HG02884 (cell line): ENCODE results near the gene PON3.

Experiments
- ATAC-seq: cut with Tn5 transposase; IDR thresholded peaks from one replicate; pipeline ENCODE4 v1.9.1; 2021; ENCODE audit warnings: mild to moderate bottlenecking, moderate library complexity; ENCODE audit not compliant: unreplicated experiment

The PON3 gene

DNA sequence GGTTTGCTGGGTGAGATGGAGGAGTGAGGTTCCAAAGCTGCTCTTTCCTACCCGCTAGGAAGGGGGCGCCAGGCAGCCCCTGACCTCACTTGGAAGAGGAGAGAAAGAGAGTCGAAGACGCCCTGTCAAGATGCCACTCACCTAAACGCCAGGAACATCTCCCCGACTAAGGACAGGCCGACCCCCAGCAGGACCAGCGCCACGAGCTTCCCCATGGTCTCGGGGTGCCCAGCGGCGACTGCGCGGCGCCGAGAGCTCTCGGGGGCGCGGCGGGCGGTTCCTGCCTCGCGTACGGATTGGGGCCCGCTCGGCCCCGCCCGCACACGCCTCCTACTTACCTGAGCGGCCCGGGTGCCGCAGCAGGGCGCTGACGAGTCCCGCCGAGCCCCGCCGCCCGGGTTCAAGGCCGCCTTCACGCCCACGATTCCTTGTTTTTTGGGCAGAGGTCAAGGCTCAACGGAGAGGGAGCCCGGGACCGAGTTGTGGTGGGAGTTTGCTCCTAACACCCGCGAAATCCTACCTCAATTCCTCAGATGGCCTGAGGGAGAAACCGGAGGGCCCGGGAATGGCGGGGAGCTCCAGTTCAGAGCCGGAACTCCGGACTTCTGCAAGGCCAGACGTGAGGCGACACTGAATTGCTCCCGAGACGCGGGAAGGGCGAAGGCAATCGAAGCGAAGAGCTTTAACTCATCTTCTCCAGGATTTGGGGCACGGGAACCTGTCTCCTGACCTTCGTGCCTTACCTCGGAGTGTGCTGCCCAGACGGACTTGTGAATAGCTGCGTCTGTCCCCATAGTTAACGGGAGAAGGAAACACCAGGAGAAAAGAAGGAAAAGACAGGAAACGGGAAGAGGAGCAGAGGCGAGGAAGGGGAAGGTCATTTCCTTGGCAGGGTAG lies at the start of gene PON3:
TSS of gene PON3 (minus strand) at position 240 of the 897 bp plus-strand sequence. CDS start at position 215, 25 bp downstream.
- peak; percentile 42 for ATAC-seq

DNA sequence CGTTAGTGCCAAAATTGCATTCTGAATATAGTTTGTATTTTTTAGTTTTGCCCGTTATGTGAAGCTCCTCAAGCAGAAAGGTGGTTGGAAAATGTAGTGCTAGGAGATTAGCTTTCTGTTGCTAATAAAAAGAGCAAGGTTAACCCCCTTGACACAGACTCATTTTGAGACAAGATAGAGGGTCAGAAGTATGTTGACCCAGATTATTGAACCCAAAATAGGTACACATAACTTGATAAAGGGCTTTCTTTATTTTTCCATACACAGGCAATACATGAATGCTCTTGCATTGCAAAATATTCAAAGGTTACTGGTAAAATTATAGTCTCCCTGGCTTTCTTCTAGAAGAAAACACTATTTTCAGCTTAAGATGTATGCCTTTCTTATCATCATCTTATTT lies 48.6 kb upstream of the PON3 start:
- no peak for ATAC-seq

DNA sequence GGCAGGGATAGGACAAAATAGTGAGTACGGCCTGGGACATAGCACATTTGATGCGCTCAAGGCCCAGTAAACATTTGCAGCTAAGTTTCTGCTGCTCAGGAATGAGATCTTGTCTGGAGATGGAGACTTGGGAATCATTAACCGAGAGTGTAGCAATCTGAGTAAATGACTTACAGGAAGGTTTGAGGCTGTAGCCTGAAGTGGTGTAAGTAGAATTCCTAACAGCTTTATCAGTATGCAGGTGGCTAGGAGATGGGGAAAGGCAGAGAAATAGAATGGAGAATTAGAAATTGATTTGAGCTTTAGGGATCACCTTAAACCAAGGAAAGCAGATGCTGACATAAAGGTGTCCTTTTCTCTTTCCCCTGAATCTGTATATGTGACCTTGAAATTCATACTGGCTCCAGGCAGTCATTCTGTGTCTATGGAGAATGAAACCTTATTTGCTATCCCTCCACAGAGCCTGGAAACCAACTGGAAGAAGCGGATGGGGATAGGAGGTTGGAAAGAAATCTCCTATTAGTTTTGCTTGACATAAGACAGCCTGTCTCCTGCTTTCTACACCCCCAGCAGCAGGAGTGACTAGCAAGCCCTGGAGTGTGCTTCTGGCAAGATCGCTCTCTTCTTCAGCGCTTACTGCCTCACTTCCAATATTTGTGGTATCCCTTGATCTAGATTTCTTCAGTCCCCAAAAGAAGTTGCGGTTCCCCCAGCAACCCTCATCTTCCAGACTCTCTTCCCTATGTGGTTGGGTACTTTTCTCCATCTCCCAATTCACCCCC lies 45.1 kb upstream of the PON3 start:
- ATAC-seq: no peak

DNA sequence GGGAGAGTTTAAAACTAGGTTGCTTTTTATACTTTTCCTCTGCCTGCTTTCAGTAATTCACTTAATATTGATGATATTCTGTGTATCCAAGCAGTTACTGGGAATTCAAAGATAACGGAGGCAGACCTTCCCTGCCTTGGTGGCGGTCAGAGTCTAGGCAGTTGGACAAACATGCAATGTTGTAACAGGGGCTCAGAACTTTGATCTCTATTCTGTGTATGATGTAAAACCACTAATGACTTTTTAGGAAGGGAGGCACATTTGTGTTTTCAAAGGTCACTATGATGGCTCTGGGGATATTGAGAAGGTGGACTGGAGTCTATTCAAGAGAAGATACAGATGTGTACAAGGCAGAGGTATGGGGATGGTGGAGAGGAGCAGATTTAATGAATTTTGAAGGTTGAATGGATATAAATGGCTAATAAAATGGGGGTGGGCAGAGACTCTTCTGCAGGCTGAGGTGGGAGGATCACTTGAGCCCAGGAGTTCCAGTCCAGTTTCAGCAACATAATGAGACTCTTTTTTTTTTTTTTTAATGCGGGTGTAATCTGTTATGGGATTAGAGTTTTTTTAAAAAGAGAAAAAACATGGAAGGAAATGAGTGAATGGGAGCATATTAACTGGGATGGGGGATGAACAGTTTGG lies 44.3 kb upstream of the PON3 start:
- ATAC-seq: no peak

DNA sequence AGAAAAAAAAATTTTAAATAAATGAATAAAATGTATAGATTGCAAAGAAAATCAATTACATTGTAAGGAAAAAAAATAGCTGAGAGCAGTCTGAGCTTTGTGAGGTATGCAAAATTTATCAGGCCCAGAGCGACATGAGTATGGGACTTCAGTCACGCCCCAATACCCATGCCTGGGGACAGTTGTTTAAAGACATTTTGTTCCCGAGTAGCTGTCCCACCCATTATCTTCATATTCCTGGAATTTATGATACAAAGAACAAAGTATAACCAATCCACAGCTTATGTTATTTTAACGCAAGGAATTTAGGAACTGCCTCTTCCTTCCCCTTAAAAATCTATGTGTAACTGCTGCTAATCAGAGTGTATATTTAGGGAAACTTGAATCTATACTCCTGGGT lies 40.2 kb upstream of the PON3 start:
- ATAC-seq: no peak

DNA sequence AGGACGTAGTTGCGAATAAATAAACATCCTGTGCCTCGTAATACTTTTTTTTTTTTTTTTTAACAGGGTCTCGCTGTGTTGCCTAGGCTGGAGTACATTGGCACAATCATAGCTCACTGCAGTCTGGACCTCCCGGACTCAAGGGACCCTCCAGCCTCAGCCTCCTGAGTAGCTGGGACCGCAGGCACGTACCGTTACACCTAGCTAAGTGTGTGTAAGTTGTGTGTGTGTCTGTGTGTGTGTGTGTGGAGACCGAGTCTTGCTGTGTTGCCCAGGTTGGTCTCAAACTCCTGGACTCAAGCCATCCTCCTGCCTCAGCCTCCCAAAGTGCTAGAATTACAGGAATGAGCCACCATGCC lies 39.2 kb upstream of the PON3 start:
- peak; percentile 1 for ATAC-seq

DNA sequence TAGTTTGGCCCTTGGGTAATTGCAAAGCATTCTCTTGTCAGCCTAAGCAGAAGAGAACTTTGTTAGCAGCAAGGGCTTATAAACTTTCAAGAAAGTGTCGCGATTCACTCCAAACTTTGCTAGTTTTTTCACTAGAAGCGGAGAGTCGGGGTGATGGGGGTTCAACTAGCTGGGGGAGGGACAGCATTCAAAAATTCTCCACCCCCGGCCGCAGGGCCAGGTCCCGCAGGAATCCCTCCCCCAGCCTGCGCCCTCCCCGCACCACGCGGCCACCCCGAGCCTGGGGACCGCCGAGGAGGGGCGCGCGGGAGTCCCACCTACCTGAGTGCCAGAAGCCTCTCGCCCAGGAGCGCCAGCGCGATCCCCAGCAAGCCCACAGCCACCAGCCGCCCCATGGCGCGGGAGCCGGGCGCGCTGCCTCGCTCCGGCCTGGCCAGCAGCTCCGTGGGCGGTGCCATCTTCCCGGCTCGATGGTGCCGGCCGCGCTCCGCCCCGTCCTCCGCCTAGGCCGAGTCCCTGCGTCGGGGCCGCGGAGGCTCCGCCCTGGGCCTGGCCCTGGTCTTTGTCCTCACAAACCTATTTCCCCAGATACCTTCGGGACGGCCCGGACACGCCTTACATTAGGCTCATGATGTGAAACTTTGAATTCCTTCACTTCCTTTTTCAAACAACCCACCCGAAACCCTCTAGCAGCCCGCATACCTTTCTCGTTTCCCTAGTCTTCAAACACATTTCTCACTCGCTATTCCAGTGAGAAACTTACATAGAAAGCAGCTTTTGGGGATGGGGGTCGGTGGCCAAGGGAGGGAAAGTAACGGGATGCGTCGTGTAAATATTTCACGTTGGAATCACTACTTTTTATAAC lies 38.6 kb upstream of the PON3 start, which contains the start of gene PON2:
TSS of gene PON2 (minus strand) at position 472 of the 865 bp plus-strand sequence. CDS start at position 395, 77 bp downstream.
- ATAC-seq: peak; percentile 92

DNA sequence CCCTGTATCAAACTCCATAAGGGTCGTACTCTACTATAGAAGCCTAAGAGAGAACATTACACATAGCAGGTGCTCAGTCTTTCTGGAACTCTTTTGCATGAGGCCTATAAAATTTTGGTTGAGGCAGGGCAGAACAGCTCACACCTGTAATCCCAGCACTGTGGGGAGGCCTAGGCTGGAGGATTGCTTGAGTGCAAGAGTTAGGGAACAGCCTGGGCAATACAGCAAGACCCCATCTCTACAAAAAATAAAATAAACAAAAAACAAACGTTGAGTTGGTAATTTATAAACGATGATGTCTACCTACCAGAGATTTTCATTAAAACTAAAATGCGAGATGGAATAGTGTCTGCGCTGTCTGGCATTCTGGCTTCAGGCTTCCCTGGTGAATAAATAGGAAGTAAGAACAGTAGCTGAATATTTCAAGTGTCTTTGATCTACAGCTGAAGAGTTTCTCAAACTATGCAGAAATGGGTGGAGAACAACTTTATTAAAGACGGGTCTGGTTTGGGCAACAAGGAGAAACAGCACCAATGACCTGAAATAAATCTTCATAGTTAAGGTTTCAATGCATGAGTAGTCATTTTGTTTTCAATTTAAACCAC lies 37.9 kb upstream of the PON3 start:
- ATAC-seq: no peak

DNA sequence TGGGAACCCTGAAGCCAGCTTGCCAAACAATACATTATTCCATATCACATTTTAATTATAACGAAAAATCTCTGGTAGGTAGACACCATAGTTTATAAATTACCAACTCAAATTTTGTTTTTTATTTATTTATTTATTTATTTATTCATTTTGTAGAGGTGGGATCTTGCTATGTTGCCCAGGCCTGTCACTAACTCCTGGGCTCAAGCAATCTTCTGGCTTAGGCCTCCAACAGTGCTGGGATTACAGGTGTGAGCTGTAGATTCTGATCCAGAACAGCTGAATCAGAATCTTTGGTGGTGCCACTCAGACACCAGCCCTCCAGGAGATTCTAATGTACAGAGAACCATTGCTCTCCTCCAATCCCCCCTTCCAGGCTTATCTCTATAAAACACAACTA lies 37.0 kb upstream of the PON3 start:
- no peak for ATAC-seq

DNA sequence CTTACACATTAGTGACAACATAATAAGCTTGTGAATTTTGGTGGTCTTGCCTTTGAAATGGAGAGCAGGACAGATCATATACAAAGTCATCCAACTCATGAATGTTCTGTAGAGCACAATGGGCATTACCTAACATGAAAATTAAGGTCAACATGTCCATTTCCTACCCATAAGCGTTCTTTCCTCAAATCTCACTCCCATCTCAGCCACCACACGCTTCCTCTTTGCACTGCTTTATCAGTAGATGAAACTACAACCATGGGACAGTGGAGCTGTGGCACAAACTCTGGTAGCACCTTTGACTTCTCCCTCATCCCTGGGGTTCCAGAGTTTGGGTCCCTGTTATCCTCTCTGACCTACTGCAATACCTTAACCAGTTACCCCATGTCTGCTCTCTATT lies 36.4 kb upstream of the PON3 start:
- no peak for ATAC-seq

DNA sequence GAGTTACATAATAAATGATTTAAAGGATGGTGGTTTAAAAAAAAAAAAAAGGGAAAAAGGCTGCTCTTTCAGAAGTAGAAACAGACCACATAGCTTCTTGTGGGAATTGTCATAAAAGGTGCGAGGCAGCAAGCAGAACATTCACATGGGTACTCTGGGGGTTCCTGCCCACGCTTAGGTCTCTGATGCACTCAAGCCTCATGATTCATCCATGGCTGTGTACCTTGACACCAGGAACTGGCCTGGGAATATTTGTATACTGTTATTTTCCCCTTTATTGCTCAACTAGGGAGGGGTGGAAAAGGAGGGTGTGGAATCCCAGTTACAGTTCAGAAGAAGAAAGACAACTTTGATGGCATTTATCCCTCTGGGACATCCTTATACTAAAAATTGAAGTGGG lies 34.7 kb upstream of the PON3 start:
- ATAC-seq: no peak

DNA sequence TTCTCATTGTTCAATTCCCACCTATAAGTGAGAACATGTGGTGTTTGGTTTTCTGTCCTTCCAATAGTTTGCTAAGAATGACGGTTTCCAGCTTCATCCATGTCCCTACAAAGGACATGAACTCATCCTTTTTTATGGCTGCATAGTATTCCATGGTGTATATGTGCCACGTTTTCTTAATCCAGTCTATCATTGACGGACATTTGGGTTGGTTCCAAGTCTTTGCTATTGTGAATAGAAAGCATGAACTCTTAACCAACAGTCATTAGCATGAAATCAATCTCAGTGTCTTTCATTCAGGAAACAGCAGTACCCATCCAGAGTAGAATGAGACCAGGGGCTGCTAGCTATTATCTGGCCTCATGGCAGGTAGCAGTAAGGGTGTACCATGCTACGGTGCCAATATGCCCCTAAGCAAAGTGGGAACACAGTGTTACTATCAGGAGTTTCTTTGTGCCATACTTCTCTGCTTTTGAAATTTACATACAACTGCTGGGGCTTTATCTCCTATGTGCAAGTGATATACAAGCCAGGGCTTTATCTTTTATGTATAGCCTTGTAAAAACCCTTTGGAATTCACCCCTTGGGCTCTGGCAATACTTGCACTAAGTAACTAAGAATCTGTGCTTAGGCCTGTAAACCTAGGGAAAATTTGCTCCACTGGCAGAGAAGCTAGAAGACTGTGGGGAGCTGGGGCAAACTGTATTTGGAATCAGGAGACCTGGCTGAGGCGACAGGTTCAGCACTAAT lies 33.2 kb upstream of the PON3 start:
- ATAC-seq: no peak

DNA sequence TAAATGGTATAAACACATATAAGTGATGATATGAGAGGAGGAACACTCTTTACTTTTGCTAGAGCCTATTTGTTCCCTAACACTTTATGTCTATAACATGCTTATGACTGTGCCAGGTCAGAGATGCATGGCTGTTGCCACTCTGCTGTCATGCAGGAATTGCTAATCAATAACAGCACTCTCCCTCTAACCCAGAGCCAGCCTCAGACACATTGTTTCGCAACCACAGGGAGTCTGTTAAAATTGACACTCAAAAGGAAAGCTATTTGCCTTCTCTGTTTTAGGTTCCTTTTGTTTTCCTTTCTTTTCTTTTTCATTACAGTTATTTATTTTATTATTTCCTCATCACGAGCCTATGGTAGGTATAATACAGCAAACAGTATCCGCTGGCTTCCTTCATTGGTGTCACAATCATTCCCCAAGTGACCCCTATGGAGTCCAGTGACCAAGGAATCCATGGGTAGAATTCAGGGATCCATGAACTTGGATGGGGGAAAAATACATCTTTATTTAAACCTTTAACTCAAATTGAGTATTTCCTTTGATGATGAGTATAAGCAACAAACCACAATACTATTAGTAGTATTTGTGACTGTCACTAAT lies 31.8 kb upstream of the PON3 start:
- ATAC-seq: no peak

DNA sequence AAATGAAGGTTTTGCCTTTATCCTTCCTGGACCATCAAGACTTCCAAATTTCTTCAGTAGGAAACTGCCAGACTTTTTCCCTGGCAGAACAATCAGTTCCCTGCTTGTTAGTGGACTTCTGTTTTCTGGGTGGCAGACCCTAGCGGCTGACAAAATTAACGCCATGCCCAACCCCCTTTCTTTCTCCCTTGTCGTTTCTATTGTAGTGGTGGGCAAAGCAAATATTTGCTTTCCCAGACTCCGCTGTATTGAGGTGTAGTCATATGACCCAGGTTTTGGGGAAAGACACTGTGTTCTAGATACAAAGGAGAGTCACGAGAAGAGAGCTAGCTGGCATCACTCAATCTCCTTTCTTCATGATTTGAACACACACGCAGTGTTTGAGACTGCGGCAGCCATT lies 31.0 kb upstream of the PON3 start:
- ATAC-seq: no peak

DNA sequence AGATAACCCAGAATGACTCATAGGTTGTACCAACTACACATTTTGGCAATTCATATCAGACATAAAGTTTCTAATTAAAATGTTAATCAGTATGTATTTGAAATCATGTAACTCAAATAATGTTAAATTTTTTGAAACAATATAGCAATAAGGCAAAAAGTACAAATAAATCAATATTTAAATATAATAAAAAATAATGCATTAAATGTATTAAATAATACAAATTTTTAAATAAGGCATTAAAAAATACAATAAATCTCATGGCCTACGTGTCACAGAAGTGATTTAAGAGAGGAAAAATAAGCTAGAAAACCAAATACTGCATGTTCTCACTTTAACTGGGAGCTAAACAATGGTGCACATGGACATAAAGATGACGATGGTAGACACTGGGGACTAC lies 29.5 kb upstream of the PON3 start:
- no peak for ATAC-seq

DNA sequence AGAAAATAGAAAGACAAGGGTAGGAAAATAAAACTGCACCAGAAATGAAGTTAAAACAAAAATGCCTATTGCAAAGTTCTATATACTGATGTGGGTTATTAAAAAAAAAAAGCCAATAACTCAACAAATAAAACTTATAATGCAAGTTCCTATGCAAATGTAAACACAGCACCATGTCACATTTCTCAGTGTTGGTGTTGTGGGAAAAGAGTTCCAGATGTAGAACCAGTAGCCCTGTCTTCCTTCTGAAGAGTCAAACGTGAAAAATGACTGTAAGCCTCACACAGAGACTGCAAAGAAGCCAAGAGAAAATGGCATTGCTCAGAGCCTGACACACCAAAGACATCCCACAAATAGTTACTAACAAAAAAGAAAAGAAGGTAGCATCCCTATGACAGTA lies 28.5 kb upstream of the PON3 start:
- ATAC-seq: no peak

DNA sequence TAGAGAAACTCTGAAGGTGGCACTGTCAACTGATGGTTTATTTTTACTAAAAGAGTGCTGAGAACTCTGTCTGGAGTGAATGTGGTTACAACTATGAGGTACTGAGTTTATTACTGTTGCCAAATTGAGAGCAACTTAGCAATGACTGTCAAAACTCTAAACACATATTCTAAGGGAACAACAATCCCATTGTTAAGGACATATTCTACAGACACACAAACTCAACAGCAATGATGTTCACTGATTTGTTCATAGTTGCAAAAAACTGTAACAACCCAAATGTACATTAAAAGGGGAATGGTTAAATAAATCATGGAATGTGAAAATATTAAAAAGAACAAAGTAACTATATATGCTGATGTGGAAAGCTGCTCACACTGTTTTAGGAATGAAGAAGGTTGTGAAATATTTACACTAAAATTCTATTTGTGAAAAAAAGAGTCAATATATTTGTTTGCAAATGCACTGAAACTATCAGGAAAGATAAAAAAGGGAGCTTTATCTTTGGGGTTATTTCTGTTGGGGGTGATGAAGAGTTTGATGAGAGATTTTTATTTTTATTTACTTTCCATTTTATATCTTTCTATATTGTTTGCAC lies 25.8 kb upstream of the PON3 start:
- peak; percentile 38 for ATAC-seq

DNA sequence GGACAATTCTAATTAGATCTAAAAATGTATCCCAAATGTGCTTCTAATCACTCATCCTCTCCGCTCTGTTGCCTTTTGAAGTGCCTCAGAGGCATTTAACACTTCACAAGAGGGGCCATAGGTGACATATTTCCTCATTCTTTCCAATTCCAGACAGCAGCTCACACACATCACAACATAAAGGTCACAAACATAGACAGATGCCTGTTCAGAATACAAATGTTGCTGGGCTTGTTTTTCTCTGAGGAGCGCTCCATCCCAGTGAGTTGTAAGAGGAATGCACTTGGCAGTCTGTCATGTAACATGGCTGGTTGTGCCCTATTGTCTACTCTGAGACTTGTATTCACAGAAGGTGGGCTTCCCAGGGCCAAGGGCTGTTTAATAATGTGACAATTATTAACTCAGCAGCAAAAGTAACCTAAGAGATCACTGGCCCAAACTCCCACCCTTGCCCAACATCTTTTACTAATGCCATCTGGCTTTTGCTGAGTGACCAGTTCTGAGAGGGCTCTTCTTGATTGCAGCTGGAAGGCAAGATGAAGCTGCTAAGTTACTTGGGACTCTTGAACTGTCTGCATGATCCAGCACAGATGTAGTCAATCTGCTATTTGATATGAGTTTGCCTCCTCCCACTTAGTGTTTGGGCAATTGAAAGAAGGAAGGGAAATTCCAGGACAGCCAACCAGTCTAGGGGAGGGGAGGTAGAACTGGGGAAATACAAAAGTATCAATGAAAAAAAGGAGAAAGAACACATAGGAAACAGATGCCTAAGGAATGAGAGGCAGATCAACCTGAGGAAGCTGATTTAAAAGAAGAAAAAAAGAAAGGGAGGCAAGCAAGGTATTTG lies 25.0 kb upstream of the PON3 start:
- peak; percentile 62 for ATAC-seq
